GM21367 (cell line): Measurements from ENCODE around the gene ITGA7.
"Not testable (repeated sequence)": the region's sequence is repeated elsewhere in the genome, so short reads cannot be mapped to it uniquely, and the experiment has no call there.

Experiments
- ATAC-seq: cut with Tn5 transposase; IDR thresholded peaks from one replicate; pipeline ENCODE4 v1.9.1; 2021; ENCODE audit not compliant: unreplicated experiment

Gene ITGA7

DNA sequence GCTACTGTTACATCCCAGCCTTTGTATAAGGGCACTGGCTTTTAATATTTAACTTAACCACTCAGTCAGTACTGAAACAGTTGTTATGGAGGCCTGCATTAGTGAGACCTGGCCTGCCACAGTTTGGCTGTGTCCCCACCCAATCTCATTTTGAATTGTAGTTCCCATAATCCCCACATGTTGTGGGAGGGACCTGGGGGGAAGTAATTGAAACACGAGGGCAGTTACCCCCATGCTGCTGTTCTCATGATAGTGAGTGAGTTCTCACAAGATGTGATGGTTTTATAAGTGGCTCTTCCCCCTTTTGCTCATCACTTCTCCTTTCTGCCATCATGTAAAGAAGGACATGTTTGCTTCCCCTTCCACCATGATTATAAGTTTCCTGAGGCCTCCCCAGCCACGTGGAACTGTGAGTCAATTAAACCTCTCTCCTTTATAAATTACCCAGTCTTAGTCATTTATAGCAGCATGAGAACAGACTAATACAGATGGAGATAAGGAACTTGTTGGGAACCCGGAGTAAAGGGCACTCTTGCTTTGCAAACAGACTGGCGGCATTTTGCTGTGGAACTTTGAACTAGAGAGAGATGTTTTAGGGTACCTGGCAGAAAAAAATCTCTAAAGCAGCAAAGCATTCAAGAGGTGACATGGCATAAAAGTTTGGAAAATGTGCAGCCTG lies 56.9 kb downstream of the ITGA7 start:
- not testable (repeated sequence) for ATAC-seq

DNA sequence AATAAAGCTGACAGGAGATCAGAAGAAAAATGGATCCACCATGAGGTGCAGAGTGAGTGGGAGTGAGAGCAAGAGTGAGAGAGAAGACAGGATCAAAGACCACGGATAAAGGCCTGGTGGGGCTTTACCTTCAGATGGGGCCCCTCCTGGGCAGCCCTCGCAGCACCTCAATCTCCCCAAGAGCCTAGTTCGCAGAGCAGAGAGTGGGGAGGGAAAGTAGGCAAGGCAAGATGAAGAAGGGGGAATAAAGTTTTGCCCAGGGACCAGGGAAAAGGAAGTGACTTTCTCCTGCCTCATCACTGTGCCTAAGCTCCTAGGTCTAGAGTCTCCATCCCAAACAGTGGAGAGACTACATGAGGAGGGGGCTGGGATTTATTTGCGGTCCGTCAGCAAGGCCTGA lies 60.7 kb downstream of the ITGA7 start:
- no peak for ATAC-seq

DNA sequence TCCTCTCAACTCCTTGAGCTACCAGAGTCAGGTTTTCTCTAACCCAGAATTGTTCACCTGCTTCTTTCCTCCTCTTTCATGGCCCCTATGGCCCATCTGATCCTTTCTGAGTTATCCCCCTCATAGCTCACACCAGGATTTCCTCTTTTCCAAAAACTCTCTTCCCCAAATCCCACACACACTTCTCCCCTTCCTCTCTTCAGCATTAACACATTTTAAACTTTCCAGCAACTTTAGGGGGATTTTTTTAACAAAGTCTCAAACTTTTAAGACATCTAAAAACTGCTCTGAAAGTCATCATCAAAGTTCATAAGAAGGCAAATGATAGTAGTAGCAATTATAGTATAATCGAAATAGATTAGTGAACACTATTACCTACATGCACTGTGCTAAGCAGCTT lies 63.1 kb downstream of the ITGA7 start:
- no peak for ATAC-seq

DNA sequence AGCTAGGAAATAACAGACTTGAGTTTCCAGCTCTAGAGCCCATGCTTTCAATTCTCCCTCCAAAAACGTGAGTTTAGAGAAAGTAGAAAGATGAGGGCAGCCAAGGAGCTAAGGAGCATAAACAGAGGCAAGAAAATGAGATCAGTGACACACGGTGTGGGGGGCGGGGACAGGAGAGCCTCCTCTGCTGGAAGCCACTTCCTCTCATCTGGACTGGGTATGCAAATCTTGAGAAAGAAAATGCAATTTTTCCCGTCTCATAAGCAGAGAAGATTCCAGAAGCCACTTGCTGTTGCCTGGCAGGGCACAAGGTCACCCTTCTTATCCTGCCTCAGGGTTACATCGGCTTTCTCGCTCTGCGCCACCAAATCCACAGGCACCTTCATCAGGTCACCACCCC lies 65.0 kb downstream of the ITGA7 start:
- ATAC-seq = no peak

DNA sequence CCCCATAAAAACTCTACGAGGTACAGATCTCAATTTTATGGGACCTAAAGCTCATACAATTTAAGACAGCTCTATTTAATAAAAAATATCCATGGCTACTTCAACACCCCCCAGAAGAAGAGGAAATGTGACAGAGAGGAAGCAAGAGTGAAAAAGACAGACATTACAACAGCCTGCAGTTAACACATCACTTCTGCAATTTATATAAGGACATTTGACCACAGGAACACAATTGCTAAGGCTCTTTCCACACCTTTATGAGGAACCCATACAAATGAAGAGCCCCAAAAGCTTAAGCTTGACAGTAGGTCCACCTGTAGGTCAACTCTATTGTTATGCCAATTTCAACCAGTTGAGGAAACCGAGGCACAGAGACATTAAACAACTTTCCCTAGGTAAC lies 65.4 kb downstream of the ITGA7 start:
- ATAC-seq = no peak

DNA sequence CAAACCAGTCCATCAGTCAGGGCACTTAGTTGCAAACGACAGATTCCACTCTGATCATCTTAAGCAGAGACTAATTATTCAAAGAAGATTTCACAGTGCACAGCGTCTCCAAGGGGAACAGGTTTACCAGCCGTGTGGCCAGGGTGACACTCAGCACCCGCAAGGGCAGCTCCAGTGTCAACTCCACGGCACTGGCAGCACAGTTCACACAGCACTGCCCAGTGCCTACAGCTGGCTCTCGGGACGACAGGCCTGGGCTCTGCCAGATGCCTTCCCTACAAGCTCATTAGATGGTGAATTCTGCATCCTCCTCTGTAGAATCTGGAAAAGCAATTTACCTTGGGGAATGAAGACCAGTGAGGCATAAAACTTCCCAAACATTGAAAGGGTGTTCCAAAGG lies 66.1 kb downstream of the ITGA7 start:
- ATAC-seq = no peak

DNA sequence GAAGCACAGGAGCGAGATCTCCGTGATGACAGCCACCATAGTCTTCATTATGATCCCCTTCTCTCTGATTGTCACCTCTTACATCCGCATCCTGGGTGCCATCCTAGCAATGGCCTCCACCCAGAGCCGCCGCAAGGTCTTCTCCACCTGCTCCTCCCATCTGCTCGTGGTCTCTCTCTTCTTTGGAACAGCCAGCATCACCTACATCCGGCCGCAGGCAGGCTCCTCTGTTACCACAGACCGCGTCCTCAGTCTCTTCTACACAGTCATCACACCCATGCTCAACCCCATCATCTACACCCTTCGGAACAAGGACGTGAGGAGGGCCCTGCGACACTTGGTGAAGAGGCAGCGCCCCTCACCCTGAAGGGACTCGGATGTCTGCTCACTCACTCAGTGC lies 70.2 kb downstream of the ITGA7 start:
- ATAC-seq = no peak

DNA sequence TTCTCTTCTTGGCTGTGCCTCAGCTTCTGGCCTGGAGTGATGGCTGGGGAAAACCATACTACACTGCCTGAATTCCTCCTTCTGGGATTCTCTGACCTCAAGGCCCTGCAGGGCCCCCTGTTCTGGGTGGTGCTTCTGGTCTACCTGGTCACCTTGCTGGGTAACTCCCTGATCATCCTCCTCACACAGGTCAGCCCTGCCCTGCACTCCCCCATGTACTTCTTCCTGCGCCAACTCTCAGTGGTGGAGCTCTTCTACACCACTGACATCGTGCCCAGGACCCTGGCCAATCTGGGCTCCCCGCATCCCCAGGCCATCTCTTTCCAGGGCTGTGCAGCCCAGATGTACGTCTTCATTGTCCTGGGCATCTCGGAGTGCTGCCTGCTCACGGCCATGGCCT lies 70.9 kb downstream of the ITGA7 start, which contains the start of gene OR10P1:
OR10P1 (plus strand) TSS at position 40 of the 400 bp plus-strand sequence; CDS start at position 40, 0 bp downstream.
- no peak for ATAC-seq

DNA sequence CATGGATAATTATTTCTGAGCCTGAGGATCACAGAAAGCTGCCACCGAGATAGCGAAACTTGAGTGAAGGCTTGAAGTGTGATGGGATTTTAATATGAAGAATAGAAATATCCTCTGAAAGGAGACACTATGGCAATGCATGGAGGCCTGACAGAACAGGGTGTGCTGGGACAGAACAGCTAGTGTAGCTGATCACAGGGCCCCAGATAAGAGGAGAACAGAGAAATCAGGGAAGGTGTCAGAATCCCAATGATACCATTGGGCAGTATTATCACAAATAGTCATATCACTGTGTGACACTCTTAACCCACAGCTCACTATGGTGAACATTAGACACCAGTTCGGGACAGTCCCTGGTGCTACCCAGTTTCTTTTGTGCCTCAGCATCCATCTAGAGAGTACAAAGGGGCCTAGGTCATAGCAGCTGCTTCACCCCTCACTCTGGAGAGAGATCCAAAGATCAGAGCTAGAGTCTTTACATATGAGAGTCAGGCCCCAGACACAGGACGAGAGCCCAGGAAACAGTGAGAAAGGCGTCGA lies 71.5 kb downstream of the ITGA7 start:
- no peak for ATAC-seq
